ENCODE data around the gene ARPC1B.

GRCh38 chr7:99357701-99358490 lies 16.6 kb upstream of the ARPC1B start:
- no peak for TF ChIP-seq CTCF (IDR thresholded peaks at IDR 0.05)
- no peak for TF ChIP-seq POLR2A (IDR thresholded peaks at IDR 0.05)

Measured in body of pancreas (tissue), 4 donors.